GM19193 (cell line): ENCODE measurements around the gene GALM.

Experiments
- POLR2A ChIP-seq: IDR thresholded peaks from 4 replicates; pipeline ENCODE4 v1.6.1; 2011; ENCODE audit not compliant: insufficient read depth, insufficient read length; ENCODE audit errors: extremely low read depth

Gene GALM

GRCh38 chr2:38643021-38643671 is 22.8 kb upstream of the GALM start:
- TF ChIP-seq POLR2A, result no peak

DNA sequence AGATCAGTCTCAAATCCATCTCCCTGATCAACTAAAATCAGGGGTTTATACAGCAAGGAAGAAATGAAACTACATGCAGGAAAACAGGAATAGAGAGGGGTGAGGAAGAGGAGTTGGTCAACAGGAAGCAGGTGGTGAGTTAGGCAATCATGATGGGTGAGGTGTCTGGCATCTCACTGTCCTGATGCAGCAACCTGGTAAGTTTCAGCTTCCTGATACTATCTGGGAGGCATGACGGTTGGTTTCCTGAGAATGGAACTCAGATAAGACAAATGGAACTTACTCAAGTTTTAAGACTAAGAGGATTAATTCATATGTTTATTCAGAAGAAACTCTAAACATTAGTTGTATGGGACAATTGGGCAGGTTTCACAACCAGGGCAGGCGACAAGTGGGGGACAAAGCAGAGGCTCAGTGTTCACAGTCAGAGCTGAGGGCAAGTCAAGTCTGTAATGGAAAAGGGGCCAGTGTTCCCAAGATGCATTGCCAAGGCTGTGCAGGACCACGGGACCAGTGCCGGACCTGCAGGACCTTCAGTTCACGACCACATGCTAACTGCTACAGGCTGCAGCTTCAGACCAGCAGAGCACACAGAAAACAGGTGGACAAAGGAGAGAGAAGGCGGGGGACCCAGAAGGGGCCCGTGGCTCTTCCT is 17.7 kb upstream of the GALM start:
- no peak for TF ChIP-seq POLR2A

DNA sequence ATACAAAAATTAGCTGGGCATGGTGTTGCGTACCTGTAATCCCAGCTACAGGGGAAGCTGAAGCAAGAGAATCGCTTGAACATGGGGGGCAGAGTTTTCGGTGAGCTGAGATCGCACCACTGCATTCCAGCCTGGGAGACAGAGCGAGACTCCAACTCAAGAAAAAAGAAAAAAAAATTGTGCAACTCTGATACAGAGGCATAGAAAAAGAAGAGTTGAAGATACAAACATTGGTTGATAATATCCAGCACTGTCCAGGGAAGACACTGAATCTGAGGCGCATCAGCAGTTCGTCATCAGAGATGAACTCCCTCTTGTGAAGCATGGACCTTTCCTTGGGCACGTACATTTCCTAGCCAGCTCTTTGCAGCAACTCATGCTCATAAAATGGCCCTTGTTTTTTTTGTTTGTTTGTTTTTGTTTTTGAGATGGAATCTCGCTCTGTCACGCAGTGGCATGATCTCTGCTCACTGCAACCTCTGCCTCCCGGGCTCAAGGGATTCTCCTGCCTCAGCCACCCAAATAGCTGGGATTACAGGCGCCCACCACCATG is 16.7 kb upstream of the GALM start:
- no peak for TF ChIP-seq POLR2A

DNA sequence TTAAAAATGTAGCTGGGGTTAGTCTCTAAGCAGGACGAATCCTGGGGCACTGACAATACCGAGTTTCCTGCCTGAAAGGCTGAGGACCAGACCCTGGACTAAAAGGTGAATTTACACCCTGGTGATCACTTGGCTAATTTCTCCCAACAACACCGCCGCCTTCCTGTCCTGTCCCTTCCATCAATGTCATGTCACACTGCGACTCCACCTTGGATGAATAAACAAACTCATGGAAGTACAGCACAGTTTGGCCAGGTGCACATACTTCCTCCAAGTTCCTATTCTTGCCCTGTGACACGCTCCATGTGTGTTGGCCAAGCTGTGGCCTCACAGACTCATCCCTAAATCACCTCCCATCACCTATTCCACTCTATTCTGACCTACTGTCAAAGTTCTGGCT is 15.9 kb upstream of the GALM start:
- TF ChIP-seq POLR2A, result no peak

- no peak for TF ChIP-seq POLR2A
These were observed 15.2 kb upstream of the GALM start for GRCh38 chr2:38650717-38651116.

- TF ChIP-seq POLR2A, result no peak
These were observed 13.3 kb upstream of the GALM start for GRCh38 chr2:38652431-38653273.

DNA sequence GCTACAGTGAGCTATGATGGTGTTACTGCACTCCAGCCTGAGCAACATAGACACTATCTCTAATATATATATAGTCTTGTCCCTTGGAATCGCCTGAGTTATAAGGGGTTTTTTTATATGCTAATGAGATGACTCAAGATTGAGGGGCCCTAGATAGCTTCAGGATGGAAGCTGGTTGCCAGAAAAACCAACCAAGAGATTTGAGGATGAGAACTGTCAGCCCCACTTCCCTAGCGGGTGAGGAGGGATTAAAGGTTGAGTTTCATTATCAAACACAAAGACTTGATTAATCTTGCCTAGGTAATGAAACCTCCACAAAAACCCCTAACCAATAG is 12.6 kb upstream of the GALM start:
- no peak for TF ChIP-seq POLR2A

DNA sequence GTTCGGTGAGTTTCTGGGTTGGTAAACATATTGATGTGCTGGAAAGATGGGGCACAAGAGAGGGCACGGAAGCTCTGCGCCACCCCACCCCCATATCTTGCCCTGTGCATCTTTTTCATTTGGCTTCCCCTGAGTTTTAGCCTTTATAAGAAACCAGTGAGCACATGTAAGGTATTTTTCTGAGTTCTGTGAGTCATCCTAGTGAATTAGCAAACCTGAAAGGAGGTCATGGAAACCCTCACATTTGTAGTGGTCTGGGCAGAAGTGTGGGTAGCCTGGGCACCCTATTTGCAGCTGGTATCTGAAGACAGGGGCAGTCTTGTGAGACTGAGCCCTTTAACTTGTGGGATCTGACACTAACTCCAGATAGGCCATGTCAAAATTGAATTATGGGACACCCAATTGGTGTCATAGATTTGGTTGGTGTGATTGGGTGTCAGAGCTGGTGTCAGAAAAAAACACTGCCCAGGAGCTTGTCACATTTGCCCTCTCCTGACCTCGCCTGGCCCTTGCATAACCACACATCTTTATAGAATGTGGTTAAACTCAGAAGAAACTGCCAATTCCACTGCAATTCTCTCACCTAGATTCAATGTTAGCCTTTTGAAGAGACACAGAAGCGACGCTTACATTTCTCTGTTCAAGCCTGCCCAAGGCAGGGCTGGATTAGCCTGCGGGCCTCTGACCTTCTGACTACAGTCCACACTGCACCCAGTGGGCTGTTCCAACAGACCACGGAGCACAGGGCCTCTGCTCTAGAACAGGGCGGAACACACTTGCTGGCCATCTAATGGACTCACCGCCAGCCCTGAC is 12.0 kb upstream of the GALM start:
- TF ChIP-seq POLR2A, result no peak

- no peak for TF ChIP-seq POLR2A
These were observed 11.2 kb upstream of the GALM start for GRCh38 chr2:38654528-38655381.

DNA sequence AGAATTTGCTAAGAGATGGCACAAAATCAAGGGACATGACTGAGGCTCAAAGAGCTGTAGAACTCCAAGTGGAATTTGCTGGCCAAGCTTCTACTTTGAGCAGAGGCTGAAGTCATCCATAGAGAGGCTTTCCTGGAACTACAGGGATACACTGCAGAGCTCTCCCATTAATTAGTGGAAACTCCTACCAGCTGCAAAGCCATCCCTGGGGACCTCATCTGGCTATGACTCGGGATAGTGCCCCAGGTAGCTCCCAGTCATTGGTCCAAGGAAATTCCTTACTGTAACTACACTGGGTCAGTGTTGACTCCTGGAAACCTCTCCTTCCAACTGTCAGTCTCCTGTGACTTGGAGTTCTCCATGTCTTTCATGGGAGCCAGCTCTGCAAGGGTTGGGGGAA is 10.5 kb upstream of the GALM start:
- no peak for TF ChIP-seq POLR2A

DNA sequence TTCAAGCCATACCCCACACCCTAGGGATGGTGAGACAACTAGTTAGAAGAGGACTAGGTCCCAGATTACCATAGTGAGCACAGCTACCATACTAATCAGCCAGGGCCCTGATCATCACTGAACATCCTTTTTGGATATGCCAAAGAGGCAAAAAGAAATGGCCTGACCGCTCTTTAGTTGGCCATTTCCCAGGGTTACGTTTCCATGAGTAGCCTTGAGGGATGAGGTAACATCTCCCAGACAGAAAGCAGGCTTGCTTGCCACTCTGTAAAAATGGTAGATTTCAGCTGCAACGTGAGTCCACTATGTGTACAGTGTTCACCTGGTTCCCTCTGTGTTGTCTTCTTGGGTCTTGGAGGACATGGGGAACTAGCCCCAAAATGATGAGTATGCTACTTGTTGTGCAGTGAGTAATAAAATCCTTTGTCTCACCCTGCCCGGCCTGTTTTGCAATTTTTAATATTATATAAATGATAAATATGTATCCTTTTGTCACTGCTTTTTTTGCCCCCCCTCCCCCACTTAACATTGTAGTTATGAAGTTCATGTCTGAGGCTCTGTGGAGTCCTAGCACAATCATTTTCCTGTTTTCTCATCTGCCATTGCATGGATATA is 8.9 kb upstream of the GALM start:
- TF ChIP-seq POLR2A, result no peak

GRCh38 chr2:38658613-38659012 is 7.3 kb upstream of the GALM start:
- TF ChIP-seq POLR2A, result no peak

- TF ChIP-seq POLR2A, result no peak
These were observed 6.8 kb upstream of the GALM start for GRCh38 chr2:38659115-38659514.
